ENCODE data around the gene VMP1.
"Not testable (repeated sequence)": the region's sequence is repeated elsewhere in the genome, so short reads cannot be mapped to it uniquely, and the experiment has no call there.

The VMP1 gene

DNA sequence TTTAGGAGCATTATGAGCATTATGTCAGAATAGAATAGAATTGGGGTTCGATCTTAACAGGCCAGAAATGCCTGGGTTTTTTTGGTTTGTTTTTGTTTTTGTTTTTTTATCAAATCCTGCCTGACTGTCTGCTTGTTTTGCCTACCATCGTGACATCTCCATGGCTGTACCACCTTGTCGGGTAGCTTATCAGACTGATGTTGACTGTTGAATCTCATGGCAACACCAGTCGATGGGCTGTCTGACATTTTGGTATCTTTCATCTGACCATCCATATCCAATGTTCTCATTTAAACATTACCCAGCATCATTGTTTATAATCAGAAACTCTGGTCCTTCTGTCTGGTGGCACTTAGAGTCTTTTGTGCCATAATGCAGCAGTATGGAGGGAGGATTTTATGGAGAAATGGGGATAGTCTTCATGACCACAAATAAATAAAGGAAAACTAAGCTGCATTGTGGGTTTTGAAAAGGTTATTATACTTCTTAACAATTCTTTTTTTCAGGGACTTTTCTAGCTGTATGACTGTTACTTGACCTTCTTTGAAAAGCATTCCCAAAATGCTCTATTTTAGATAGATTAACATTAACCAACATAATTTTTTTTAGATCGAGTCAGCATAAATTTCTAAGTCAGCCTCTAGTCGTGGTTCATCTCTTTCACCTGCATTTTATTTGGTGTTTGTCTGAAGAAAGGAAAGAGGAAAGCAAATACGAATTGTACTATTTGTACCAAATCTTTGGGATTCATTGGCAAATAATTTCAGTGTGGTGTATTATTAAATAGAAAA, 133.8 kb downstream of the VMP1 start:
- not testable (repeated sequence) for DNase-seq (ENCODE audit: low spot score)

GRCh38 chr17:59841882-59842263, 134.4 kb downstream of the VMP1 start:
- not testable (repeated sequence) for DNase-seq (ENCODE audit: low spot score)

- DNase-seq (ENCODE audit: low spot score), result no peak
Observed at GRCh38 chr17:59842901-59843652, 135.6 kb downstream of the VMP1 start.

GRCh38 chr17:59844884-59845594, 137.6 kb downstream of the VMP1 start:
- no peak for DNase-seq (ENCODE audit: low spot score)

DNA sequence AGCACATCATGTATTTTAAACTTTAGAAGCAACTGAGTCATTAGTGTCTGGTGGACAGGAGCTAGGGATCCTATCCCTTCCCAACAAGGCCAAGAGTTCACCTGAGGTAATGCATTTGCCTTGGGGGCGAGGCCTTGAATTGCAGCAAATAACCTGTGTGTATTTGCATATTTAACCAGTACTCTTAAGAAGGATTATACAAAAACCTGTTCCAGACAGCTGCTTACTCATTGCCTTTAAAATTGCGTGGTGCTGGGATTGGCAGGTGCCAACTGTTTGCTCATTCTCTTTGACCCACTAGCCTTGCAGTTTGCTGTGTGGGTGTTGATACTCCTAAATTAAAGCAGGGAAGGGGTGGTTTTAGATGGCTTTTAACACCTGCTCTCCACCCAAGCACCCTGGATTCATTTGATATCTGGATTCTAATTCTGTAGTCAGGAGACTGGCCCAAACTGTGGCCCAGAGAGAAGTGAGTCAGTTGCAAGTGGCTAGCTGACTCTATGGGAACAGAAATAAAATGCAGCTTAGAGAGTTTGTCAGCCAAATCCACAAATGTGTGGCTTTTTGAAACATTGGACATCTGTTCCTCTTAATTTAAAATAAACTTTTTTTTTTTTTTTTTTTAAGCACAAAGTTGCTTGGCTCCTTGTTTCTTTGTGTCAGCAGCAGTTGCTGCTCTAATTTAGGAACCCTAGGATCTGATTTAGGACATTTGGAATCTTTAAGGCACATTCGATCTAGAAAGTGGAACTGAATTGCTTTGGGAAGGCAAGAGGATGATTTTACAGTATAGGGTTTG, 138.3 kb downstream of the VMP1 start:
- no peak for DNase-seq (ENCODE audit: low spot score)

- no peak for DNase-seq (ENCODE audit: low spot score)
Observed at GRCh38 chr17:59846394-59847165, 139.1 kb downstream of the VMP1 start.

GRCh38 chr17:59848385-59848668, 140.9 kb downstream of the VMP1 start:
- DNase-seq (ENCODE audit: low spot score), result no peak

- DNase-seq (ENCODE audit: low spot score), result no peak
Observed at GRCh38 chr17:59848778-59849177, 141.3 kb downstream of the VMP1 start.

- not testable (repeated sequence) for DNase-seq (ENCODE audit: low spot score)
Observed at GRCh38 chr17:59850311-59850710, 142.9 kb downstream of the VMP1 start.

- DNase-seq (ENCODE audit: low spot score), result no peak
Observed at GRCh38 chr17:59851439-59852375, 144.3 kb downstream of the VMP1 start.

DNA sequence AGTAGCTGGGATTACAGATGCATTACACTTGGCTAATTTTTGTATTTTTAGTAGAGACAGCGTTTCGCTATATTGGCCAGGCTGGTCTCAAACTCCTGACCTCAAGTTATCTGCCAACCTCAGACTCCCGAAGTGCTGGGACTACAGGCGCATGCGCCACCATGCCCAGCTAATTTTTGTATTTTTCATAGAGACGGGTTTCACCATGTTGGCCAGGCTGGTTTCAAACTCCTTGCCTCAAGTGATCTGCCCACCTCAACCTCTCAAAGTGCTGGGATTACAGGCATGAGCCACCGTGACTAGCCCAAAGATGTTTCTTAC, 145.4 kb downstream of the VMP1 start:
- DNase-seq (ENCODE audit: low spot score), result not testable (repeated sequence)

DNA sequence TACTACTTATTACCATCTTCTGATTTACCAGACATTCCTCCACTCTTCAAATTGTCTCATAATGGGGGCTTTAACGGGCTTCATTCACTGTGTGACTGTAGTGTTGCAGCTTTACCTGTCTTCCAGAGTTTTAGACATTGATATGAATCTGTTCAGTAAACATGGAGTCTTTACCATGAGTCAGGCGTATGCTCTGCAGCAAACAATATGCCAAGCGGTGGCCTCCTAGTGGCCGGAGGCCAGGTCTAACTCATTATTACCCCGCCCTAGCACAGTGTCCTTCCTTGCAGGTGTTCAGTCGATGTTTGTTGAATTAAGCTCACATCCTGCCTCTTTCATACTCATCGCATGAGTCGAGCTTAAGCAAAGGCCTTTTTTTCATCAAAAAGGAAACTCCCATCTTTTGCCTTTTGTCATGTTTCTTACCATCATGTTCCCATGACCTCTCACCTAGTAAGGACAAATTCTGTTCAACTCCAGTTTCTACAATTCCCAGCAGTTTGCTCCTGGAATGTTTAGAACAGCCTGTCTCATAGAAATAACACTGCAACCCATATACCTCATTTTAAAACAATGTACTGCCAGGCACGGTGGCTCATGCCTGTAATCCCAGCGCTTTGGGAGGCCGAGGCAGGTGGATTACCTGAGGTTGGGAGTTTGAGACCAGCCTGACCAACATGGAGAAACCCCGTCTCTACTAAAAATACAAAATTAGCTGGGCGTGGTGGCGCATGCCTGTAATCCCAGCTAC, 145.9 kb downstream of the VMP1 start:
- DNase-seq (ENCODE audit: low spot score), result no peak

DNA sequence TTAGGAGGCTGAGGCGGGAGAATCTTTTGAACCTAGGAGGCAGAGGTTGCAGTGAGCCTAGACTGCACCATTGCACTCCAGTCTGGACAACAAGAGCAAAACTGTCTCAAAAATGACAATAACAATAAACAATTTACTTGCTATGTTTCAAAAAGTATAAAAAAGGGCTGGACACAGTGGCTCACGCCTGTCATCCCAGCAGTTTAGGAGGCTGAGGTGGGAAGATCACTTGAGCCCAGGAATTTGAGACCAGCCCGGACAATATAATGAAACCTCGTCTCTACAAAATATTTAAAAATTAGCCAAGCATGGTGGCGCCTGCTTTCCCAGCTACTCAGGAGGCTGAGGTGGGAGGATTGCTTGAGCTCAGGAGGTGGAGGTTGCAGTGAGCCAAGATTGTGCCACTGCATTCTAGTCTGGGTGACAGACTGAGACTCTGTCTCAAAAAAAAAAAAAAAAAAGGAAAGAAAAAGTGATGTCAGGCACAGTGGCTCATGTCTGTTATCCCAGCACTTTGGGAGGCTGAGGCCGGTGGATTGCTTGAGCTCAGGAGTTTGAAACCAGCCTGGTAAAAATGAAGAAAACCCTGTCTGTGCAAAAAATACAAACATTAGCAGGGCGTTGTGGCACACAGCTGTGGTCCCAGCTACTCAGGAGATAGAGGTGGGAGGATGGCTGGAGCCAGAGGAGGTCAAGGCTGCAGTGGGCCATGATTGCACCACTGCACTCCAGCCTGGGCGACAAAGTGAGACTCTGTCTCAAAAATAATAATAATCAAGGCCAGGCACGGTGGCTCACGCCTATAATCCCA, 146.7 kb downstream of the VMP1 start:
- DNase-seq (ENCODE audit: low spot score), result not testable (repeated sequence)

DNA sequence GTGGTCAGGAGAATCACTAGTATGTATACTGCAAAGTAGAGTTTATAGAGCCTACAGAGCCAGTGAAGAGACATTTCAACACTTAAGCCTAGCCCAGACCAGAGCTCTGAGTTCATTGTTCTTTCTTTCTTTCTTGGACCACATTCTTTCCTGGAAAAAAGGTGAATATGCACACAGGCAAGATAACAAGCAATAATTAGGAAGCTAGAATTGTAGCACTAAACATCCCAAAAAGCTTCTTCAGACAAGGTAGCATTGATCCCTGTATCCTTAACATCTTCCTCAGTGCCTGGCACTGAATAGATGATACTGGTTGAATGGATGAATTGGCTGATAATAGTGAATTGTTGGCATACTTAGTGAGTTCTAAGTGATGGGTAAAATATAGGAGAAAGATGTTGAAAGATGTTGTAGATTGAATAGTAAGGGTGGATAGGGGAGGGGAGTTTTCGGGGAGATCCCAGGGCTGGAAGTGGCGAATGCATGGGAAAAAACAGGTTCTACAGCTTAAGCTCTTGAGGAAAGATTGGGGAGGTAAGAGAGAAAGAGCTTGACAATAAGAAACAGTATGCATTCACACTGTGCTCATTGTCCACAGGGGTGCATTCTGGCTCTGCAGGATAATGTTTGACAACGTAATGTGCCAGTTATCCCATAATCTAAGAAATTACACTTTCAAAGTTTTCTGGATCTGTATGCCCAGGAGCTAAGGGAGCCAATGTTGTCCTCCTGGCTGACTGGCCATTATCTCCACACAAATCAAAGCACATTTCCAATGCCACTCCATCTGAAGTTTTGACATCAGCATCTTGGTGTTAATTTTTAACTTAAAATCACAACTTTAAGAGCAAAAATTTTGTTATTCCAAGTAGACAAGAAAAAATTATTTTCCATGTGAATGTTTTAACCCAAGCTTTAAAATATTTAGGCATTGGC, 149.7 kb downstream of the VMP1 start:
- no peak for DNase-seq (ENCODE audit: low spot score)

- no peak for DNase-seq (ENCODE audit: low spot score)
Observed at GRCh38 chr17:59858167-59858816, 150.8 kb downstream of the VMP1 start.

DNA sequence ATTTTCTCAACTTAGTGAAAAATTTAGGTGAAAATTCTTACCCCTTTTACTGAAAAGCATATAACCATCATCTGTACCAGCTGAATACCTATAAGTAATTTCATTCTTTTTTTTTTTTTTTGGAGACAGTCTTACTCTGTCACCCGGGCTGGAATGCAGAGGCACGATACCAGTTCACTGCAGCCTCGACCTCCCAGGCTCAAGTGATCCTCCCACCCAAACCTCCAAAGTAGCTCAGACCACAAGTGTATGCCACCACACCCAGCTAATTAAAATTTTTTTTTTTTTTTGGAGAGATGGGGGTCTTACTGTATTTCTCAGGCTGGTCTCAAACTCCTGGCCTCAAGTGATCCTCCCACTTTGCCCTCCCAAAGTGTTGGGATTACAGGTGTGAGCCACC, 151.5 kb downstream of the VMP1 start:
- no peak for DNase-seq (ENCODE audit: low spot score)

DNA sequence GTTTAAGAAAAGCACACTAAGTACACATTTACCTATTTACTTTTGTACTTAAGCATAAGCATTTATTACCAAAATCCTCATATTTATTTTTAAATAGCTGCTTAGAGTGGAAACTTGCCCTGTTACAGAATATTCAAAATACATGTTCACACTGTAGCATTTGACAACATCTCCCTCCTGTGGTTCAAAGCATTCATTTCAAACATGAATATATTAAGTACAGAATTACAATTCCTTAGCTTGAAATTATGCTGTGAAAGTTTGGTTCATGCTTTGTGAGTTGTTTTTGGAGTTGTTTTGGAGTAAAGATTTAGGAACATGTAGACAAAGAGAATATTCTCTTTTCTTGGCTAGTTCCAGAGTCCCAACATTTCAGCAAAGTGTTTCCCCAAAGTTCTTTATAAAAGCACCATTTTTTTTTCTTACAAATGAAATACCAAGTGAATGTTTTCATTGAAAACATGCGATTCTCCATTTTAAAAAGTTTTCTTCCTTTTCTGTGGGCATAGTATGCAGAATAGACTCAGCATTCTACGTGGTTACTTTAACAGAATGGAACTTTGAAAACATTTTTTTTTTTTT, 152.1 kb downstream of the VMP1 start:
- DNase-seq (ENCODE audit: low spot score), result no peak
